CD4-positive, alpha-beta T cell treated with Interleukin-17A for 4 hours (primary cell): ENCODE data around the gene RPL15.
"Not testable (repeated sequence)": the region's sequence is repeated elsewhere in the genome, so short reads cannot be mapped to it uniquely, and the experiment has no call there.

Experiments used
- DNase-seq: peaks from one replicate; pipeline ENCODE4 v3.0.0-alpha.2; 2020; ENCODE audit warnings: mixed read lengths

RPL15 gene

DNA sequence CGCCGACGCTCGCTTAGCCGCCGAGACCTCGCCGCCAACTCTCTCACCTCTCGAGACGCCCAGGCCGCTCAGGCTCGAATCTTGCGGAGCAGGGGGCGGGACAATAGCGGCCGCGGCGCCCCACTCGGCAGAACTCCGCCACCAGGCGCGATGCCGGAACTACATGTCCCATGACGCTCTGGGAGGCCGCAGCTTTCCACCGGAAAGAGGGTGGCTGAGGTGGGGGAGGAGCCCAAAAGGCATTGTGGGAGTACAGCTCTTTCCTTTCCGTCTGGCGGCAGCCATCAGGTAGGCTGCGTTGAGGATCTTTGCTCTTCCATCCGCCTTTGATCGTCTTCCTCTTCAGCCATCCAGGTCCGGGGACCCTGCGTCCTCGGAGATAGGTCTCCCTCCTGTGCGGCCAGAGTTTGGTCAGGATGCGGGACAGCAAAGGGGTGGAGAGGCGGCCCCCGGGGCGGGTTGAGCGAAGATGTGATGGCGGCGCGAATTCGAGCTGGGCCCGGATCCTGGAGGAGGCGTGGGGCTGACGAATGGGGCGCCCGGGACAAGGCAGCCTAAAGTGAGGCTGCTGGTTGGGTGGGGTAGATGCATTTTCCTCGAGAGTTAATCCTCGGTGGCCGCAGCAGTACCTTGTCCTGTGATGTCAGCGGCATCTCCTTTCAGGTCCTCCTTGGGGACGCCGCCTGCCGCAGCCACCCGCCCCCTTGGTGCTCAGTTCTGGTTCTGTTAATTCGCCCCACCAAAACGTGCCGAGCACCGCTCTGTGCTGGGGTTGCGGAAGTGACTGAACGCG is at the start of gene RPL15, which contains the start of gene NKIRAS1:
RPL15 (plus strand) TSS at position 247 of the 793 bp plus-strand sequence. CDS start 728 bp downstream, outside the sequence.
NKIRAS1 (minus strand) TSS at position 105 of the 793 bp plus-strand sequence. CDS start 6,086 bp downstream, outside the sequence.
- DNase-seq, result peak; percentile 97

- DNase-seq, result no peak
These were observed 49.5 kb upstream of the RPL15 start for GRCh38 chr3:23867400-23867799.

DNA sequence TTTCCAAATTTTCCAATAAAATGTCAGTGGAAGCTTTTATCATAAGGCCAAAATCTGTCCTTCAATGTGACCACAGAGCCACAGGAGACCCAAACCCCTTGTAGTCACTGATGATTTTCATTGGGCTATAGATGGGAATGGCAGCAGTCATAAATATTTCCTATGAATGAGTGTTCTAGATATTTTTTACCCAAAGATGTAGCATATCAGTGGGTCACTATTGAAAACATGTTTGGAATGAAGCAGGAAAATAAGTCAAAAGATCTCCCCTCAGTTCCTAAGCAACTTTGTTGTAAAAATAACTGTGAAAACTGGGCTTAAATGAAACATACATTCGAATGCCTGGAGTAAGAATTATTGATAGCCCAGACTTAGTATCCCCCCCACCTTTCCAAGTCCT is 49.1 kb upstream of the RPL15 start:
- DNase-seq, result no peak

GRCh38 chr3:23869977-23870662 is 46.8 kb upstream of the RPL15 start:
- DNase-seq, result no peak

DNA sequence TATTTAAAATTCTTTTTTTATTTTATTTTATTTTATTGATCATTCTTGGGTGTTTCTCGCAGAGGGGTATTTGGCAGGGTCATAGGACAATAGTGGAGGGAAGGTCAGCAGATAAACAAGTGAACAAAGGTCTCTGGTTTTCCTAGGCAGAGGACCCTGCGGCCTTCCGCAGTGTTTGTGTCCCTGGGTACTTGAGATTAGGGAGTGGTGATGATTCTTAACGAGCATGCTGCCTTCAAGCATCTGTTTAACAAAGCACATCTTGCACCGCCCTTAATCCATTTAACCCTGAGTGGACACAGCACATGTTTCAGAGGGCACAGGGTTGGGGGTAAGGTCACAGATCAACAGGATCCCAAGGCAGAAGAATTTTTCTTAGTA is 46.3 kb upstream of the RPL15 start:
- DNase-seq, result not testable (repeated sequence)

DNA sequence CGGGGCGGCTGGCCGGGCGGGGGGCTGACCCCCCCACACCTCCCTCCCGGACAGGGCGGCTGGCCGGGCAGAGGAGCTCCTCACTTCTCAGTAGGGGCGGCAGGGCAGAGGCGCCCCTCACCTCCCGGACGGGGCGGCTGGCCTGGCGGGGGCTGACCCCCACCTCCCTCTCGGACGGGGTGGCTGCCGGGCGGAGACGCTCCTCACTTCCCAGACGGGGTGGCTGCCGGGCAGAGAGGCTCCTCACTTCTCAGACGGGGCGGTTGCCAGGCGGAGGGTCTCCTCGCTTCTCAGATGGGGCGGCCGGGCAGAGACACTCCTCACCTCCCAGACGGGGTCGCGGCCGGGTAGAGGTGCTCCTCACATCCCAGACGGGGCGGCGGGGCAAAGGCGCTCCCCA is 45.6 kb upstream of the RPL15 start:
- DNase-seq, result not testable (repeated sequence)

- DNase-seq, result no peak
These were observed 44.6 kb upstream of the RPL15 start for GRCh38 chr3:23872330-23872729.

- no peak for DNase-seq
These were observed 43.0 kb upstream of the RPL15 start for GRCh38 chr3:23873941-23874340.

DNA sequence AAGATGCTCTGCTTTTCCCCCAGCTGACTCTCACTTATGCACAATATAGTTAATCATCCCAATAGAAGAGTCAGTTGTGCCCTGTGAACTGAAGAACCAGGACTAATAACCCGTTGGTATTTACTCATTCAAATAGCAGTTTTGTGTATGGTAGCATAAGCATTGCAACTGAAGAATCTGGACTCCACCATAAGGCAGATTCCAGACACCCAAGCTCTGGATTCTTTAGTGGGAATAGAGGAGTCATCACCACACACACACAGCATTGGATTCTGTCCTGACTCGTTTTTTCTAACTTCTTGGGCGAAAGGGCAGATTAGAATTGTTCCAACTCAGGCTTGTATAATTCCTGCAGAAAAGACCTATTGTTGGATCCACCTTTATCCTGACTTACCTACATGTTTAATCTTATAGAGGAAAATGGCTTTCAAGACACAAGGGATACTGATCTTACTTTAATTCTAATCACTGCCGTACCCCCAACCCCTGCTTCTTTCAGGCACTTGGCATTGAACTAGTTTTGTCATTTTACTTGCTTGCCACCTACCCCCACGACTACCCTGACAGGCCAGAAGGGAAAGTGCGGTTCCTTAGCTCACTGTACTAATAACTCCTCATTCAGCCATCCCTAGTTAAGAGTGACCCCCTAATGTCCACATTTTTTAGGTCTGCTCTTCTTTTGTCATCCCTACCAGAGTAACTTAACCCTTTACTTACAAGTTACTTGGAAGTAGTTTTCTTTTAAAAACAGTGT is 42.4 kb upstream of the RPL15 start:
- DNase-seq, result no peak

DNA sequence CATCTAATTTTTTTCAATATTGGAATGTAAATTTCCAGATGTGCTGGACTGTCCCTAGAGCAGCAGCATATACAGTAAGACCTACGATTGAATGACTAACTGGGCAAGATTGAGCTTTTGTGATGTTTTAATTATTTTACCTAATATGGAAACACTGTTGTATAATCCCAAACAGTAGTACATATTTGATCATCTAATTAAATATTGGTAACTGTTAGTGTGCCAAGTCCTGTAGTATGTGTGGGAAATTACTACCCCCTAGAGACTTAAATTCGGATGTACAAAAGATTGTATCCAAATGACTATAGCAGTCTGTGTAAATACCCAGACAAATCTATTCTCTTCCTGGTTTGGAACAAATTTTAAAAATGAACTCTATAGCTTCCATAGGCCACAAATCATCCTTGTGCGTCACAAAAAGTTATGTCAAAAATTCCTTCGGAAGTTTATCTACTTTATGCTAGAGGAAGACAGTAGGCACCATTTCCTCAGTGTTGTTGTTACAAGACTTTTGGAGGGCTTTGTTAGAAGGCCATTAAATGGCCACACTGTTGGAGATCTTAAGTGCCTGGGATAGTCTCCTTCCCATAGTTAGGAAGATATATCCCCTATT is 41.7 kb upstream of the RPL15 start:
- DNase-seq, result no peak

- no peak for DNase-seq
These were observed 40.0 kb upstream of the RPL15 start for GRCh38 chr3:23876923-23877322.

DNA sequence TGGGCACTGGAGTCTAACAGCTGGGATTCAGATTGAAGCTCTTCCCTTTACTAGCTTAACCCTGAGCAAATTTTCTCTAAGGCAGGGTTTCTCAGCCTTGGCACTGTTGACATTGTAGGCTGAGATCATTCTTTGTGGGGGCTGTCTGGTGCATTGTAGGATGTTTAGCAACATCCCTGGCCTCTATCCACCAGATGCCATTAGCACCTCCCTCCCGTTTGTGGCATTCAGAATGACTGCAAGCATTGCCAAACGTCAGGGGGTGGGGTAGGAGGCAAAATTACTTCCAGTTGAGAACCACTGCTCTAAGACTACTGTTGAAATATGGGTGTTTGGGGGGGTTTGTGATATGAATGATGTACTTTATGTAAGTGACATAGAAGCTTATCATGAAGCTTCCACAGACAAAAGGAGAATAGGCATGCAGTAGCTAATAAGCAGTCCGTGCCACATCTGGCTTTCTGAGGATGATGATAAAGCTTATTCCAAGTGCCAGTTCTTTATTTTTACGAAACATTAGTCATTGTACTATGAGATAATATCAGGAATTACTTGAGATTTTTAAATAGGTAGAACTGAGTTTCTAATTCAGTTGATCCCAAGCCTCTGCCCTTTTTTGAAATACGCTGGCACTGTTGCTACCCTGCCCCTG is 39.5 kb upstream of the RPL15 start:
- no peak for DNase-seq

- no peak for DNase-seq
These were observed 37.4 kb upstream of the RPL15 start for GRCh38 chr3:23879485-23879884.

DNA sequence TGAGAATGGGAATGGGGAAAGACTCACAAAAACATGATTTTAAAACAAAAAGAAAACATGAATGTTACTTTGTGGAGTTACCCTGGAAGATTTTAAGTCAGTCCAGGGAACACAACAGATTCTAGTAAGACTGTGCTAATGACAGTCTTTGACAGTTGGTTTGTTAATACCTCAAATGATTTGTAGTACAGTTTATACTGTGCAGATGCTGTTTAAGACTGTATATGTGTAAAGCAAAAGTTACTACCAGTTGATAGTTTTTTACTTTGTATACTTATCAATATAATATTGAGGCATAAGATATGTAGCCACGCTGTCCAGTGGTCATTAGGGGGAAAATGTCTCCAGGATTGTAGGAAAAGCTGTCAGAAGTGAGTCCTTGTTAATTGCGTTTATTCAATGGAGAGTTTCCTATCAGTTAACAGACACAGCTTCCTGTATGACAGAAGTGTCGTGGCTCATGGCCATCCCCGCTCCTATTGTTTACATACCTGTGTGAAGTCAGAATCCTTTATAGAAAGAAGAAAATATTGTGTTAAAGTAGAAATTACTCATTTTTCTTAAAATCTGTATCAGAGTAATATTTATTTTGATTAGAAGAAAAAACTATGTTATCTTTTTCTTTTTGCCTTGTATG is 36.1 kb upstream of the RPL15 start:
- DNase-seq, result peak; percentile 11

- DNase-seq, result not testable (repeated sequence)
These were observed 34.9 kb upstream of the RPL15 start for GRCh38 chr3:23881993-23882392.

GRCh38 chr3:23882487-23882918 is 34.4 kb upstream of the RPL15 start:
- DNase-seq, result no peak

GRCh38 chr3:23884481-23884880 is 32.5 kb upstream of the RPL15 start:
- no peak for DNase-seq

DNA sequence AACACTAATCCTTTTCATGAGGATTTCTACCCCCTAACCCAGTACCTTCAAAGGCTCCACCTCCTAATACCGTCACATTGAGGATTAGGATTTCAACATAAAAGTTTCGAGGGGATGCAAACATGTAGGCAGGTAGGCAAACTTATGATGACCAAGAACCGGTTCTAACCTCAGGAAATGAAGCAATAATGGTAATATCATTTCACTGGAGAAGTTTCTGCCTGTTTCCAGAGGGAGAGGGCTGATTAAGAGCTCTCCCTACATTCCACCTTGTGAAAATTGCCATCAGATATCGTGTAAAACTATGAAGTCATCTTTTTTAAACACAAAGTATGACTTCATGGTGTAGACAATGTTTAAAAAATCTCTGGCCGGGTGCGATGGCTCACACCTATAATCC is 31.7 kb upstream of the RPL15 start:
- DNase-seq, result no peak

- DNase-seq, result no peak
These were observed 30.6 kb upstream of the RPL15 start for GRCh38 chr3:23886311-23886710.

GRCh38 chr3:23888617-23889228 is 28.2 kb upstream of the RPL15 start:
- no peak for DNase-seq

DNA sequence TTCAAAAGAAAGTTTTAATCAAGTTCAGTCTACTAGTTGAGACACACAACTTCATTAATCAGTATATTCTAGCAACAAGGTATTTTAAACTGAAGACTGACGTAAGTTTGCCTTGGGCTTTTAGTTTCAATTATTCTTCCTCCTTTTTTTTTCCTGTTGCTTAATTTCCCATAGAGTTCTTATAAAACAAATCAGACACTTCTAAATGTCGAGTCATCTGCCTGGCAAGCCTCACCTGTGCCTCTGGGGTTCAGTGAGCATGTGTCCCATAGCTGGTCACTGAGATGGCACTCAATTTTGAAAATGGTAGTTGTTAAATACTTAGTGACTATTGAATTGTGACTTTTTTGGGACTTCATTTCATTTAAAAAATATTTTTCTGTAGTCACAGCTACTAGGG is 27.5 kb upstream of the RPL15 start:
- no peak for DNase-seq
